ENCODE data around the gene HVCN1. TPM values are rescaled to one million over a fixed set of nuclear protein-coding genes. Genes with fewer than 3 reads are reported as not detected.

The HVCN1 gene
- total and polyA plus RNA-seq, 2 of the 13 experiments (the other 11 are each of a cell fraction or from before 2014, with no cell fraction given), result 0.49 to 1.3 TPM

- TF ChIP-seq, protein P1, sequence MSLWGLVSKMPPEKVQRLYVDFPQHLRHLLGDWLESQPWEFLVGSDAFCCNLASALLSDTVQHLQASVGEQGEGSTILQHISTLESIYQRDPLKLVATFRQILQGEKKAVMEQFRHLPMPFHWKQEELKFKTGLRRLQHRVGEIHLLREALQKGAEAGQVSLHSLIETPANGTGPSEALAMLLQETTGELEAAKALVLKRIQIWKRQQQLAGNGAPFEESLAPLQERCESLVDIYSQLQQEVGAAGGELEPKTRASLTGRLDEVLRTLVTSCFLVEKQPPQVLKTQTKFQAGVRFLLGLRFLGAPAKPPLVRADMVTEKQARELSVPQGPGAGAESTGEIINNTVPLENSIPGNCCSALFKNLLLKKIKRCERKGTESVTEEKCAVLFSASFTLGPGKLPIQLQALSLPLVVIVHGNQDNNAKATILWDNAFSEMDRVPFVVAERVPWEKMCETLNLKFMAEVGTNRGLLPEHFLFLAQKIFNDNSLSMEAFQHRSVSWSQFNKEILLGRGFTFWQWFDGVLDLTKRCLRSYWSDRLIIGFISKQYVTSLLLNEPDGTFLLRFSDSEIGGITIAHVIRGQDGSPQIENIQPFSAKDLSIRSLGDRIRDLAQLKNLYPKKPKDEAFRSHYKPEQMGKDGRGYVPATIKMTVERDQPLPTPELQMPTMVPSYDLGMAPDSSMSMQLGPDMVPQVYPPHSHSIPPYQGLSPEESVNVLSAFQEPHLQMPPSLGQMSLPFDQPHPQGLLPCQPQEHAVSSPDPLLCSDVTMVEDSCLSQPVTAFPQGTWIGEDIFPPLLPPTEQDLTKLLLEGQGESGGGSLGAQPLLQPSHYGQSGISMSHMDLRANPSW (CRISPR knock-in tag; IDR thresholded peaks at IDR 0.05; ENCODE audit: borderline replicate concordance), result 0 out of 2 replicates have a peak, but pooled peaks have one; percentile 29
- TF ChIP-seq ZNF605 (CRISPR knock-in tag; IDR thresholded peaks at IDR 0.05), result peak; percentile 60
- TF ChIP-seq MNT (IDR thresholded peaks at IDR 0.05), result peak; percentile 18; the same call in 1 of the 2 replicates
- TF ChIP-seq MAX (IDR thresholded peaks at IDR 0.05), result peak; percentile 75
- TF ChIP-seq ATF7-NPFF (CRISPR knock-in tag; IDR thresholded peaks at IDR 0.05; ENCODE audit: low read depth), result peak; percentile 47; the same call in 1 of the 2 replicates
- TF ChIP-seq ZNF670 (CRISPR knock-in tag; IDR thresholded peaks at IDR 0.05; ENCODE audit: borderline replicate concordance), result peak; percentile 21; the same call in 1 of the 2 replicates
- TF ChIP-seq ZNF570 (CRISPR knock-in tag; IDR thresholded peaks at IDR 0.05; ENCODE audit: borderline replicate concordance), result no peak; the same call in 1 of the 2 replicates
- no peak; the same call in 1 of the 2 replicates for TF ChIP-seq KAT7 (CRISPR knock-in tag; IDR thresholded peaks at IDR 0.05; ENCODE audit: borderline replicate concordance)
- TF ChIP-seq ZNF879 (CRISPR knock-in tag; IDR thresholded peaks at IDR 0.05), result no peak
- TF ChIP-seq, protein P2, sequence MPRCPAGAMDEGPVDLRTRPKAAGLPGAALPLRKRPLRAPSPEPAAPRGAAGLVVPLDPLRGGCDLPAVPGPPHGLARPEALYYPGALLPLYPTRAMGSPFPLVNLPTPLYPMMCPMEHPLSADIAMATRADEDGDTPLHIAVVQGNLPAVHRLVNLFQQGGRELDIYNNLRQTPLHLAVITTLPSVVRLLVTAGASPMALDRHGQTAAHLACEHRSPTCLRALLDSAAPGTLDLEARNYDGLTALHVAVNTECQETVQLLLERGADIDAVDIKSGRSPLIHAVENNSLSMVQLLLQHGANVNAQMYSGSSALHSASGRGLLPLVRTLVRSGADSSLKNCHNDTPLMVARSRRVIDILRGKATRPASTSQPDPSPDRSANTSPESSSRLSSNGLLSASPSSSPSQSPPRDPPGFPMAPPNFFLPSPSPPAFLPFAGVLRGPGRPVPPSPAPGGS (CRISPR knock-in tag; IDR thresholded peaks at IDR 0.05), result peak; percentile 94
- TF ChIP-seq U2AF2 (IDR thresholded peaks at IDR 0.05; ENCODE audit: low read depth, low read length), result no peak
- TF ChIP-seq, protein P3, sequence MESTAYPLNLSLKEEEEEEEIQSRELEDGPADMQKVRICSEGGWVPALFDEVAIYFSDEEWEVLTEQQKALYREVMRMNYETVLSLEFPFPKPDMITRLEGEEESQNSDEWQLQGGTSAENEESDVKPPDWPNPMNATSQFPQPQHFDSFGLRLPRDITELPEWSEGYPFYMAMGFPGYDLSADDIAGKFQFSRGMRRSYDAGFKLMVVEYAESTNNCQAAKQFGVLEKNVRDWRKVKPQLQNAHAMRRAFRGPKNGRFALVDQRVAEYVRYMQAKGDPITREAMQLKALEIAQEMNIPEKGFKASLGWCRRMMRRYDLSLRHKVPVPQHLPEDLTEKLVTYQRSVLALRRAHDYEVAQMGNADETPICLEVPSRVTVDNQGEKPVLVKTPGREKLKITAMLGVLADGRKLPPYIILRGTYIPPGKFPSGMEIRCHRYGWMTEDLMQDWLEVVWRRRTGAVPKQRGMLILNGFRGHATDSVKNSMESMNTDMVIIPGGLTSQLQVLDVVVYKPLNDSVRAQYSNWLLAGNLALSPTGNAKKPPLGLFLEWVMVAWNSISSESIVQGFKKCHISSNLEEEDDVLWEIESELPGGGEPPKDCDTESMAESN (CRISPR knock-in tag; conservative IDR thresholded peaks at IDR 0.05), result peak; percentile 66
Observed at GRCh38 chr12:110613771-110614684, 74.9 kb downstream of the HVCN1 start, which contains the start of gene TCTN1 (continued).
